ENCODE measurements around the gene NDST1. TPM values are rescaled to one million over a fixed set of nuclear protein-coding genes. Genes with fewer than 3 reads are reported as not detected.
A peak's percentile ranks its signal among the peaks of the same experiment; 100 is the strongest.

The NDST1 gene
- total and polyA plus RNA-seq, 2 of the 8 experiments (the other 6 are each of a cell fraction or from before 2014, with no cell fraction given): 27.0 to 72.0 TPM

DNA sequence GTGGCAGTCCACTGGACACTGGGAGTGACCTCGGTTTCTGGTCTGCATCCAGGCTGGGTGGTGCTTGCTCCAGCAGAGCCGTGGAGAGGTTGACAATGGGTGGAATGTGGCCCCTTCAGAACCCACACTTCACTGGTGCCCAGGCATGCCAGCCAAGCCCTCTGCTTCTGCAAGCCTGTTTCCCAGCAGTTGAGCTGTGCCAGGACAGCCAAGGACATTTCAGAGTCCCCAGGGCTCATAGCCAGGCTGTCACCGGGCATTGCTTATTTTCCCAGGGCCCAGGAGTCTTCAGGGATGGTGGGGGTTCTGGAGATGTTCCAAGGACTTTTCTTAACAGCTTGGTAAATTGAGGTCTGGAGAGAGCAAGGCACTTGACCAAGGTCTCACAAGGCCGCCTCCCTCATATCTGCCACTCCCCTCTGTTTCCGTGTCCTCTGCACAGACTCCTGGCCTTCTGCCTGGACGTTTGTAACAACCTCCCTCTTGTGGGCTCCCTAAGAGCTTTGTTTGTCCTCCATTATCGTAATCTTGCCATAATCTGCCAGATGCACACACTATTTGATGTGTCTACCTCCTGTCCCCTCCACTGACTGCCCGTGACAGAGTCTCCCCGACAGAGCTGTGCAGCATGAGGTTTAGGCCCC, 3.8 kb upstream of the NDST1 start:
- no peak overlapping the region for H3K23ac ChIP-seq (ENCODE audit: insufficient read length)
- ChIA-PET POLR2A (ENCODE audit: partially characterized antibody) (interaction anchor here (0.9 to 6.3 kb wide), 8 partner anchors 10 to 254 kb away, joined by 3 to 47 read pairs (median 4); partner anchors contain the start of genes DCTN4 and RPS14), CTCF (ENCODE audit: partially characterized antibody) (interaction anchor here (0.6 to 32.0 kb wide), 8 partner anchors 1 to 82 kb away, joined by 3 to 571 read pairs (median 4); partner anchors contain the start of genes NDST1 and RPS14)
- no peak overlapping the region for H3K4ac ChIP-seq (replicated peaks; ENCODE audit: insufficient read length, low read depth, low read length)
- no peak overlapping the region for H3K56ac ChIP-seq (replicated peaks; ENCODE audit: insufficient read length, low read depth, low read length)
- H4K91ac ChIP-seq (replicated peaks; ENCODE audit: insufficient read length, low read length): no peak overlapping the region
- no peaks in the 10 kb centered on the region; a peak in 1 of 8 replicates for H3K36me3 ChIP-seq (ENCODE audit: control insufficient read depth in 2 of 4, insufficient read depth in 4 of 4, low read length in 3 of 4)
- H2AK5ac ChIP-seq (ENCODE audit: low read depth, low read length): no peak overlapping the region
- peak overlapping the region; percentile 23; the same call in 1 of the 2 replicates for H2BK15ac ChIP-seq (ENCODE audit: low read length)
- DNase-seq (ENCODE audit: low read depth in 1 of 2, low spot score in 2 of 2): no peak
- H3K79me1 ChIP-seq (ENCODE audit: low read depth, low read length): peaks cover 42% of the 10 kb centered on the region
- no peak for TF ChIP-seq SUZ12 (IDR thresholded peaks at IDR 0.05; ENCODE audit: low read length)
- TF ChIP-seq ATF2 (IDR thresholded peaks at IDR 0.05; ENCODE audit: low read length): no peak
- TF ChIP-seq POU5F1 (IDR thresholded peaks at IDR 0.05; ENCODE audit: low read depth, low read length): no peak
- no peak for TF ChIP-seq RBBP5 (IDR thresholded peaks at IDR 0.05; ENCODE audit: borderline replicate concordance, low read depth, low read length)
- TF ChIP-seq TBP (IDR thresholded peaks at IDR 0.05; ENCODE audit: low read depth, low read length): no peak
- TF ChIP-seq MAX (IDR thresholded peaks at IDR 0.05): no peak
- TF ChIP-seq POLR2AphosphoS5 (IDR thresholded peaks at IDR 0.05; ENCODE audit: low read depth, low read length): no peak
- no peak for TF ChIP-seq BRCA1 (IDR thresholded peaks at IDR 0.05; ENCODE audit: low read depth, low read length)
- TF ChIP-seq GABPA (IDR thresholded peaks at IDR 0.05; ENCODE audit: borderline replicate concordance, insufficient read depth, low read length): no peak
- no peak for TF ChIP-seq CHD1 (IDR thresholded peaks at IDR 0.05; ENCODE audit: low read depth, low read length)
- no peak overlapping the region for H2BK20ac ChIP-seq (ENCODE audit: low read length)
- no peak overlapping the region for H2BK120ac ChIP-seq (replicated peaks; ENCODE audit: low read depth, low read length)
- no peak overlapping the region for H4K5ac ChIP-seq (ENCODE audit: insufficient read length, low read depth, low read length)
- no peaks in the 10 kb centered on the region for H3K27me3 ChIP-seq (replicated peaks in 1 of 4; ENCODE audit: control insufficient read depth in 3 of 4, extremely low read depth in 1 of 4, insufficient read depth in 3 of 4, low read length in 3 of 4)
- H2BK5ac ChIP-seq (ENCODE audit: low read depth, low read length): no peak overlapping the region
- H4K8ac ChIP-seq (ENCODE audit: extremely low read depth, insufficient read depth, low read length): no peak overlapping the region
- no peak overlapping the region for H2BK12ac ChIP-seq (ENCODE audit: low read depth, low read length)
- H3K4me2 ChIP-seq (ENCODE audit: insufficient read depth in 1 of 2, low read depth in 2 of 2, low read length in 2 of 2): no peak overlapping the region
- no peak overlapping the region for H3K27ac ChIP-seq (ENCODE audit: low read depth, low read length)
- no peak overlapping the region for H3K18ac ChIP-seq (ENCODE audit: extremely low read depth, low read length)
- H4K20me1 ChIP-seq (replicated peaks in 1 of 2; ENCODE audit: control insufficient read depth in 1 of 2, insufficient read depth in 2 of 2, low read length in 2 of 2): peaks cover 10 to 24% of the 10 kb centered on the region in 2 experiments
- no peaks in the 10 kb centered on the region; the same call in 1 of the 2 replicates for H3K23me2 ChIP-seq (ENCODE audit: low read depth, low read length)
- H3K14ac ChIP-seq (ENCODE audit: insufficient read length): no peak overlapping the region
- no peak overlapping the region for H3K4me3 ChIP-seq (ENCODE audit: extremely low read depth in 1 of 4, insufficient read depth in 2 of 4, low read depth in 3 of 4, low read length in 4 of 4)
- H3K9ac ChIP-seq (replicated peaks in 1 of 4; ENCODE audit: extremely low read depth in 1 of 4, low read depth in 3 of 4, low read length in 3 of 4): no peak overlapping the region
- WGBS, 2 experiments (ENCODE audit: extremely low coverage in 1 of 2, insufficient coverage in 1 of 2, insufficient read length in 1 of 2, insufficient replicate concordance in 2 of 2, low coverage in 1 of 2, low lambda C conversion rate in 2 of 2, missing lambda C conversion rate in 1 of 2): 89% methylated on average over 9 of the region's 9 CpGs; no CpG with 5 or more reads in 1 of the 2 experiments
- H3K79me2 ChIP-seq (ENCODE audit: control insufficient read depth in 1 of 2, insufficient read depth in 2 of 2, low read length in 2 of 2): peaks cover 13 to 99% of the 10 kb centered on the region in 2 experiments; a peak in 3 of 4 replicates
- H3K4me1 ChIP-seq (replicated peaks in 1 of 4; ENCODE audit: control insufficient read depth in 3 of 4, insufficient read depth in 4 of 4, low read length in 3 of 4): peaks cover 10 to 23% (median 13%) of the 10 kb centered on the region in 4 experiments; a peak in 6 of 7 replicates
- no peak for FAIRE-seq
- H2AFZ ChIP-seq (ENCODE audit: low read length): no peak overlapping the region
- H3K9me3 ChIP-seq (ENCODE audit: insufficient read depth in 2 of 2, low read depth in 1 of 2, low read length in 1 of 2): no peaks in the 10 kb centered on the region
